Ascending aorta (tissue), 2 donors: ENCODE data around the gene CENPU. TPM values are rescaled to one million over a fixed set of nuclear protein-coding genes. Genes with fewer than 3 reads are reported as not detected.
"Not testable (repeated sequence)": the region's sequence is repeated elsewhere in the genome, so short reads cannot be mapped to it uniquely, and the experiment has no call there.

Experiments used
- DNase-seq, 2 donors: peaks; one replicate each; pipeline ENCODE4 v3.0.0-alpha.2; 2019; ENCODE audit warnings: low spot score in 2 of 2
- H3K27ac ChIP-seq, 2 donors: fragments of 200-600 bp; sonication (generic); one replicate each; pipeline ENCODE4 v1.5.1; 2016 to 2017; ENCODE audit warnings: mild to moderate bottlenecking in 1 of 2
- H3K27me3 ChIP-seq: fragments of 200-600 bp; sonication (generic); one replicate; pipeline ENCODE4 v1.5.1; 2017
- H3K36me3 ChIP-seq, 2 donors: fragments of 200-600 bp; sonication (generic); one replicate each; pipeline ENCODE4 v1.5.1; 2016
- H3K4me1 ChIP-seq, 2 donors: fragments of 200-600 bp; sonication (generic); one replicate each; pipeline ENCODE4 v1.5.1; 2016 to 2017; ENCODE audit warnings: mild to moderate bottlenecking in 1 of 2
- H3K4me3 ChIP-seq, 2 donors: fragments of 200-600 bp; sonication (generic); one replicate each; pipeline ENCODE4 v1.5.1; 2016 to 2017; ENCODE audit warnings: mild to moderate bottlenecking in 1 of 2
- H3K9me3 ChIP-seq, 2 donors: fragments of 200-600 bp; sonication (generic); one replicate each; pipeline ENCODE4 v1.5.1; 2016
- CTCF ChIP-seq, 3 experiments: fragments of 200-600 bp in 2 of 3; fragments of 450-650 bp in 1 of 3; sonication (generic) in 2 of 3; IDR thresholded peaks; one replicate each; pipeline ENCODE4 v1.5.1; 2016 to 2019; ENCODE audit warnings: antibody characterized with exemption in 3 of 3, mild to moderate bottlenecking in 1 of 3, moderate library complexity in 1 of 3
- intact Hi-C: fragments of 100-400 bp; cut with DNase I; formaldehyde crosslinking; loops from one replicate; pipeline ENCODE4 v1.15.1; 2023
- total RNA-seq: library from RNA; depleted of rRNA; stranded (reverse); fragments of >200 nt; gene quantifications from one replicate; pipeline ENCODE4 v1.1.0, GENCODE V29; 2016

Gene CENPU
- total RNA-seq, 1 donor from 2014 or later: not detected

GRCh38 chr4:184744236-184744635 lies 10.3 kb upstream of the CENPU start:
- H3K9me3 ChIP-seq: no peaks in the 10 kb centered on the region
- H3K4me3 ChIP-seq: no peak overlapping the region
- no peak for TF ChIP-seq CTCF (IDR thresholded peaks at IDR 0.05)
- H3K27ac ChIP-seq: no peak overlapping the region
- no peaks in the 10 kb centered on the region for H3K27me3 ChIP-seq
- intact Hi-C loops: loop anchor here (10.0 kb wide), 1 partner anchor 479 kb away; no protein-coding TSS in a partner anchor
- H3K36me3 ChIP-seq: no peaks in the 10 kb centered on the region
- DNase-seq: peak in 1 of 2 donors; percentile 55
- peaks cover 6 to 26% of the 10 kb centered on the region in 2 donors for H3K4me1 ChIP-seq

- intact Hi-C loops: loop anchor here (10.0 kb wide), 1 partner anchor 479 kb away; no protein-coding TSS in a partner anchor
- Histone ChIP-seq H3K9me3 (no peaks in the 10 kb centered on the region), H3K27me3 (no peaks in the 10 kb centered on the region), H3K4me3 (no peak overlapping the region), H3K27ac (no peak overlapping the region), H3K36me3 (no peaks in the 10 kb centered on the region), H3K4me1 (peaks cover 6 to 26% of the 10 kb centered on the region in 2 donors)
- TF ChIP-seq CTCF (IDR thresholded peaks at IDR 0.05): no peak
- peak in 1 of 2 donors; percentile 54 for DNase-seq
Observed at GRCh38 chr4:184743650-184744049, 9.8 kb upstream of the CENPU start.

DNA sequence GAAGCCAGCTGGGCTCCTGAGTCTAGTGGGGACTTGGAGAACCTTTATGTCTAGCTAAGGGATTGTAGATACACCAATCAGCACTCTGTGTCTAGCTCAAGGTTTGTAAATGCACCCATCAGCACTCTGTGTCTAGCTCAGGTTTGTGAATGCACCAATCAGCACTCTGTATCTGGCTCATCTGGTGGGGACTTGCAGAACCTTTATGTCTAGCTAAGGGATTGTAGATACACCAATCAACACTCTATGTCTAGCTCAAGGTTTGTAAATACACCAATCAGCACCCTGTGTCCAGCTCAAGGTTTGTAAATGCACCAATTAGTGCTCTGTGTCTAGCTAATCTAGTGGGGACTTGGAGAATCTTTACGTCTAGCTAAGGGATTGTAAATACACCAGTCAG lies 7.8 kb upstream of the CENPU start:
- H3K27ac ChIP-seq, DNase-seq, H3K4me3 ChIP-seq, H3K9me3 ChIP-seq, H3K36me3 ChIP-seq, H3K27me3 ChIP-seq, H3K4me1 ChIP-seq: not testable (repeated sequence)
- intact Hi-C loops: loop anchor here (10.0 kb wide), 1 partner anchor 477 kb away; no protein-coding TSS in a partner anchor

DNA sequence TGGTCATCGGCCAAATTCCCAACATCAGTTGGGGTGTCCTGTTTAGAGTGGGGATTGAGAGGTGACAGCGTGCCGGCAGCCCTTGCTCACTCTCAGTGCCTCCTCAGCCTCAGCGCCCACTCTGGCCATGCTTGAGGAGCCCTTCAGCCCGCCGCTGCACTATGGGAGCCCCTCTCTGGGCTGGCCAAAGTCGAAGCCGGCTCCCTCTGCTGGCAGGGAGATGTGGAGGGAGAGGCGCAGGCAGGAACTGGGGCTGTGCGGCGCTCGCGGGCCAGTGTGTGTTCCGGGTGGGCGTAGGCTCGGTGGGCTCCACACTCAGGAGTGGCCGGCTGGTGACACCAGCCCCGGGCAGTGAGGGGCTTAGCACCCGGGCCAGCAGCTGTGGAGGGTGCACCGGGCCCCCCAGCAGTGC lies 7.1 kb upstream of the CENPU start:
- no peaks in the 10 kb centered on the region for H3K36me3 ChIP-seq
- DNase-seq: peak in 1 of 2 donors; percentile 34
- no peaks in the 10 kb centered on the region for H3K27me3 ChIP-seq
- H3K4me1 ChIP-seq: peaks cover 0 to 3% of the 10 kb centered on the region in 2 donors
- H3K27ac ChIP-seq: no peak overlapping the region
- no peaks in the 10 kb centered on the region for H3K9me3 ChIP-seq
- intact Hi-C loops: loop anchor here (10.0 kb wide), 1 partner anchor 476 kb away; no protein-coding TSS in a partner anchor
- no peak for TF ChIP-seq CTCF (IDR thresholded peaks at IDR 0.05)
- H3K4me3 ChIP-seq: no peak overlapping the region

DNA sequence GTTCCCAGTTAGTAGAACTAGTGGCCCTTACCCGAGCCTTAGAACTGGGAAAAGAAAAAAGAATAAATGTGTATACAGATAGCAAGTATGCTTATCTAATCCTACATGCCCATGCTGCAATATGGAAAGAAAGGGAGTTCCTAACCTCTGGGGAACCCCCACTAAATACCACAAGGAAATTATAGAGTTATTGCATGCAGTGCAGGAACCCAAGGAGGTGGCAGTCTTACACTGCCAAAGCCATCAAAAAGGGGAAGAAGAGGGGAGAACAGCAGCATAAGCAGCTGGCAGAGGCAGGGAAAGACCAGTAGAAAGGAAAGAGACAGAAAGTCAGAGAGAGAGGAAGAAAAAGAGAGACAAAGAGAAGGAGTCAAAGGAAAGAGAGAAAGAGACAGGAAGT lies 5.7 kb upstream of the CENPU start:
- H3K27me3 ChIP-seq, H3K9me3 ChIP-seq, H3K4me3 ChIP-seq, DNase-seq, H3K36me3 ChIP-seq, H3K4me1 ChIP-seq, intact Hi-C loops, H3K27ac ChIP-seq: not testable (repeated sequence)

- Histone ChIP-seq H3K27me3 (no peaks in the 10 kb centered on the region), H3K9me3 (no peaks in the 10 kb centered on the region), H3K4me3 (peak overlapping the region; percentile 53 to 91), H3K36me3 (no peaks in the 10 kb centered on the region), H3K27ac (no peak overlapping the region), H3K4me1 (peaks cover 0 to 8% of the 10 kb centered on the region in 2 donors)
- TF ChIP-seq CTCF (IDR thresholded peaks at IDR 0.05): no peak
- intact Hi-C loops: loop anchor here (1.0 to 5.0 kb wide), 4 partner anchors 11 to 197 kb away; partner anchors contain the start of genes ACSL1, CASP3 and PRIMPOL
- DNase-seq: no peak
Observed at GRCh38 chr4:184734758-184735157, 862 bp upstream of the CENPU start.

DNA sequence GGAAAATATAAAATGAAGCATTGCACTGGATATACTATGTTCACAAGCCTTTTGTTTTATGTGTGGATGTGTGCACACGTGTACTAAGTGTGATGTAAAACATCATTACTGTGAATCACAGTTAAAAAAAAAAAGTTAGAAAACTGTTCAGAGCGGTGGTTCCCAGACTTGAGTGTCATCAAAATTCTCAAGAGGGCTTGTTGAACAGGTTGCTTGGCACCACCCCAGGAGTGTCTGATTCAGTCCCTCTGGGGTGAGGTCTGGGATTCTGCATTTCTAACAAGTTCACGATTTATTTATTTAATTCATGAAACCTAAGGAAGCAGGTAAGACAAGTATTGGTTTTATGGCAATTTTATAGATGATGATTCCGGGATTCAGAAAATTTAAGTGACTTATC lies 1.8 kb downstream of the CENPU start:
- Histone ChIP-seq H3K36me3 (no peaks in the 10 kb centered on the region), H3K4me3 (no peak overlapping the region), H3K4me1 (peaks cover 0 to 8% of the 10 kb centered on the region in 2 donors), H3K27me3 (no peaks in the 10 kb centered on the region), H3K9me3 (no peaks in the 10 kb centered on the region), H3K27ac (no peak overlapping the region)
- no peak for DNase-seq
- intact Hi-C loops: loop anchor here (5.0 kb wide), 3 partner anchors 85 to 195 kb away; partner anchors contain the start of genes ACSL1, CASP3 and PRIMPOL
- TF ChIP-seq CTCF (IDR thresholded peaks at IDR 0.05): no peak
